GM21576 (cell line): ENCODE results near the gene BBS12.
"Not testable (repeated sequence)": the region's sequence is repeated elsewhere in the genome, so short reads cannot be mapped to it uniquely, and the experiment has no call there.

Experiments
- ATAC-seq: cut with Tn5 transposase; IDR thresholded peaks from one replicate; pipeline ENCODE4 v1.9.1; 2021; ENCODE audit warnings: mild to moderate bottlenecking, moderate library complexity; ENCODE audit not compliant: unreplicated experiment

Gene BBS12

GRCh38 chr4:122764071-122764820 is 31.7 kb downstream of the BBS12 start:
- no peak for ATAC-seq

- peak; percentile 84 for ATAC-seq
These were observed 32.3 kb downstream of the BBS12 start for GRCh38 chr4:122764821-122765215.

- ATAC-seq, result no peak
These were observed 33.3 kb downstream of the BBS12 start for GRCh38 chr4:122765692-122766352.

- no peak for ATAC-seq
These were observed 33.8 kb downstream of the BBS12 start for GRCh38 chr4:122766353-122766705.

GRCh38 chr4:122766950-122767349 is 34.4 kb downstream of the BBS12 start:
- ATAC-seq, result no peak

GRCh38 chr4:122771724-122772123 is 39.2 kb downstream of the BBS12 start:
- ATAC-seq, result no peak

- ATAC-seq, result no peak
These were observed 39.8 kb downstream of the BBS12 start for GRCh38 chr4:122772311-122772710.

- ATAC-seq, result no peak
These were observed 40.5 kb downstream of the BBS12 start for GRCh38 chr4:122772986-122773385.

- ATAC-seq, result no peak
These were observed 42.5 kb downstream of the BBS12 start for GRCh38 chr4:122775039-122775438.

- no peak for ATAC-seq
These were observed 43.7 kb downstream of the BBS12 start for GRCh38 chr4:122775987-122776836.

- ATAC-seq, result no peak
These were observed 44.4 kb downstream of the BBS12 start for GRCh38 chr4:122776916-122777315.

GRCh38 chr4:122777846-122778673 is 45.6 kb downstream of the BBS12 start:
- ATAC-seq, result no peak

- ATAC-seq, result no peak
These were observed 49.0 kb downstream of the BBS12 start for GRCh38 chr4:122781486-122781885.

GRCh38 chr4:122783301-122784215 is 51.1 kb downstream of the BBS12 start:
- ATAC-seq, result no peak

- ATAC-seq, result no peak
These were observed 51.8 kb downstream of the BBS12 start for GRCh38 chr4:122784261-122784660.

GRCh38 chr4:122785099-122785498 is 52.6 kb downstream of the BBS12 start:
- no peak for ATAC-seq

GRCh38 chr4:122786296-122786695 is 53.8 kb downstream of the BBS12 start:
- not testable (repeated sequence) for ATAC-seq

GRCh38 chr4:122786920-122787319 is 54.4 kb downstream of the BBS12 start:
- not testable (repeated sequence) for ATAC-seq

GRCh38 chr4:122787940-122788339 is 55.4 kb downstream of the BBS12 start:
- no peak for ATAC-seq

GRCh38 chr4:122788935-122789334 is 56.4 kb downstream of the BBS12 start:
- no peak for ATAC-seq
